HG02938 (cell line): ENCODE measurements around the gene HS6ST3.

Source experiments
- ATAC-seq: cut with Tn5 transposase; IDR thresholded peaks from one replicate; pipeline ENCODE4 v1.9.1; 2021; ENCODE audit warnings: mild to moderate bottlenecking, moderate library complexity; ENCODE audit not compliant: unreplicated experiment

Gene HS6ST3

DNA sequence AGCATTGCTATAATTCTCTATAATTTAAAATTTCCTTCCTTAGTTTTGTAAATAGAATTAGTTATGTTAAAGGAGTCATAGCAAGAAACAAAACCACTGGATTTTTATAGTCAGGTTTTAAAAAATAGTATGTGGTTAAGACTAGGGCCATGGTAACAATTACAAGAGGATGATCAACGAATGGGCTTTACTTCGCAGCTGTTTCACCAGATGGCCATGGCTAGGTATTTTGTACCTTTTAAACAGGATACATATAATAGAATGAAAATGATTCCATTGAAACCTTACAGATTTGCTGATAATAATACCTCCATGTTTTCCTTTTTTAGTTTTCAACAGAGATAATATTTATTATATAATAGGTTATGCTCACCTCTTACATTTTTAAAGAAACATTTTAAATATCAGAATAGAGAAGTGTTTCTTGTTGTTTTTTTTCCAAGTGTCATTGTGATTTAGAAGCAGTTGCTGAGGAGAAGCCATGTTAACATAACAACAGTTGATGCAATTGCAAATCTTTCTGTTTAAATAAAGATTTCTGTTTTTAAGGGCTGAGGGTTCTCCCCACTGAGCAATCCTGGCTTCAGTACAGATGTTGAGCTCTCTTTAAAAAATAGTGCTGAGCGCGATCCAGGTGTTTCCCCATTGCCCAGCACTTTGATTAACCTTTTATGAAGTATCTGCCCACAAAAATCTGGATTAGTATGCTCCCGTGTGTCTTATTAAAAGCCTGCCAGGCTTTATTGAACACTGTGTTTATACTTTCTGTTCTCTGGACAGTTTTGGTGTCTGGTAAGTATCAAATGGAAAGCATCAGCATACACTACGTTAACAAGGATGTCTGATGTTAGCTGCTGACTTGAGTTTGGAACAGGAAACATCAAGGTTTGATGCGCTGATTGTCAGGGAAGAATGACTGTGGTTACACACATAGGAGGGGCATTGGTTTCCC, 205.3 kb downstream of the HS6ST3 start:
- ATAC-seq, result no peak

DNA sequence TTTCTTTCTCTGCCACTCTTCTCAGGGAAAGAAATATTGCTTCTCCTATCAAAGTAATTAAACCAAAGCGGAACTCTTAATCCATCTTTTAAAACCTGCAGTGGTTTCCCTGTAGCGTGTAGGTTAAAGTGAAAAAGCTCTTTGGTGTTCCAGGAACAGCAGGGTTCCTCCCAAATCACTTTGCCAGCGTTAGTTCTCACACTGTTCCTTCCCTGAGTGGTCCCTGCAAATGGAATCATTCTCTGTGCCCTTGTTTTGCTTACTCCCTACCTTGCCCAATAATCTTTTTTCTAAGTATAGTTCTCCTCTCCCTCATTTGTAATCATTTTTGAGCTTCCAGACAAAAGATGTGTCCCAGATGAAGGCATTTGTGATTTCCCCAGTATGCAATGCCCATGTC, 207.5 kb downstream of the HS6ST3 start:
- ATAC-seq, result no peak

DNA sequence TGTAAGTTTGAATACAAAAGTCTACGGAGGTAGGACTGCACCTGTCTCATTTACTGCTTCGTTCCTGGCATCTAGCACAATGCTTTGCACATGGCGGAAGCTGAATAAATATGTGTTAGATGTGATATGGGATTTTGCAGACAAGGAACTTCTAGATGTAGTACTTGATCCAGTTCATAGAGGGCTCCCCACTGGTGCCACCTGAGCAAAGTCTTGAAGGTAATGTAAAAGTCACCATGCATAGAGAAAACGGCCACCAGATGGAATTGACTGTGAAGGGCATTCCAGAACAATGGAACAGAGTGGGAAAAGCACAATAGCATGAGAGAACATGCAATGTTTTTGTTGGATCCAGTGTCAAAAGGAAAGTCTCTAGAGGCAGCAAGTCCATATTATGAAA, 209.3 kb downstream of the HS6ST3 start:
- ATAC-seq, result no peak

DNA sequence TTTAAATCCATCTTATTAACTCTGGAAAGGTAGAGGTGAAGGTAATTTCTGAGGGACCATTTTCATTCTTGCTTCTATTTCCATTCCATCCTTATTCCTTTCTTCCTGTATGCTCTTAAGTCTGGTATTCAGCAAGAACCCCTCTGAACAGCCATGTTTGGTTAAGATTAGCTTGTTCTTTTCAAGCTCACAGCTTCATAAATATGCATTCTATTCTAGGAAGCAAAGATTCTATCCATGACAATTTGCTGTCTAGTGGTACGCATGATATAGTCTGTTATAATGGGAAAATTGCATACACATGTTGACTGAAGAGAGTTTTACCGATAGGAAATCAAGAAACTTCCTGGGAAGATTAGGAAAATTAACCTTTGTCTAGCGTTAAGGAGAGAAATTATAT, 218.7 kb downstream of the HS6ST3 start:
- ATAC-seq, result no peak

DNA sequence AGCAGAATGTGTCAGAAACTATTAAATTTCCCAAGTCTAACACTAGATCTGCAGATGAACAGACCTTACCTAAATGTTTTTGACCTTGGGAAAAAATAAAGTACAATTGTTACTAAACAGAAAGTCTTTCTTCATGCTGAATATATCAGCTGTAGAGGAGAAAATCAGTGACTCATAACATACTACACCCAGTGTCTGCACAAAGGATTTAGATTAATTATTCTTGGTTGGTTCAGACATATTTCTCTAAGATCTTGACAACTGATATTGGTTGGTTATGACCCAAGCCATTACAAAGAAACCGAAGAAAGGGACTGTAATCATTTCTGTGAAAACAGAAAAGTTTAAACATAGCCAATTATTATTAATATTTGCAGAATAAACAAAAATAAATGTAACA, 225.1 kb downstream of the HS6ST3 start:
- no peak for ATAC-seq

GRCh38 chr13:96338030-96338429, 248.1 kb downstream of the HS6ST3 start:
- ATAC-seq, result peak; percentile 56

DNA sequence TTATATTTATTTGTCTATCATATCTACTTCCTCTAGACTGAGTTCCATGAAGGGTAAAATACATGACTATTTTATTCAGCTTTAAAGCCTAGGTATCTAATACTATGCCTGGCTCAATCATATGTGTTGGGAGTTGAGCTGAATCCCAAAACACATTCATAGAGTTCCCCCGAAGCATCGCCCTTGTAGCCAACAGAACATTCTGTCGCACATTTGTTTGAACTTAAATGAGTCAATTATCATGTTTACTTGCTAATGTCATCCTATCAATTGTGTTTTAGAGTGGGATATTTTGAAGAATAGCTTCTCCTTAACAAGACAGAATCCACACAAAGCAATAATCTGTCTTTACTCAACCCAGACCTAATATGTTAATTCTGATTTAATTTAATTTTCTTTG, 252.4 kb downstream of the HS6ST3 start:
- no peak for ATAC-seq

DNA sequence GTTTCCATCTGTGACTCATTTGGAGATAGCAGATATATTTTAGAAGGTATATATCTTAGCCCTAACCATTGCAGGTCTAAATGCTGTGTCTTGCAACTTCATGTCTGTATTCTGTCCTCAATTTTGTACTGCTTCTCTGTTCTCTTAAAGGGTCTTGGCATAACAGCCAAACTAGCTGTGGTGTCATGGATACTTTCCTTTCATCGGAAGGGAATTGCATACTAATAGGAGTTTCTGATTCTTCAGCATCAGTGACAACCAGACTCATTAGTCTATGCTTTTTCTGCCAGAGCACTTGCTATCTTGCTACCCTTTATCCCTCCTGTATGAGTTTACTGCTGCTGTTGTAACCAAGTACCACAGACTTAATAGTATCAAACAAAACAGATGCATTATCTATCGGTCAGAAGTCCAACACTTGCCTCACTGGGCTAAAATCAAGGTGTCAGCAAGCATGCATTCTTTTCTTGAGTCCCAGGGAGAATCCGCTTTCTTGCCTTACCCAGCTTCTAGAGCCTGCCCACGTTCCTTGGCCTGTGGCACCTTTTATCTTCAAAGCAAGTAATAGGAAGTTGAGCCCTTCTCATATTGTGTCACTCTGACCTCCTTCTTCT, 253.1 kb downstream of the HS6ST3 start:
- ATAC-seq, result no peak

- ATAC-seq, result no peak
Observed at GRCh38 chr13:96346921-96347320, 257.0 kb downstream of the HS6ST3 start.

GRCh38 chr13:96373597-96373996, 283.7 kb downstream of the HS6ST3 start:
- no peak for ATAC-seq

DNA sequence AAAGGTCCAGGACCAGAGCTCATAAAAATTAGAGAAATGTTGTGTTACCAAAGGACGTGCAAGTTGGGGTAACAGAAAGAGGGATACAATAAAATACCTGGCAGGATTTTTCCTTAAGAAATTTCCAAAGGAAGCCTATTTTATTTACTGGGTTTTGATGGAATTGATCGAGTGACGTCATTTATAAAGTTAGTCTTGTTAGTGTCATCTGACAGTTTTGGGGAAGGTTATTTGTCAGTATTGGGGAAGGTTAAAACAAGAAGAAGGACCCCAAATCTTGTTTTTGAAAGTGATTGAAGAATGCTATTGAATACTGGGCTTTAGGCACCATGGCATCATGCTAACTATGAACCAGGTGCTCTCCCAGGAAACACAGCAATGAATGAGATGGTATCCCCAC, 287.9 kb downstream of the HS6ST3 start:
- ATAC-seq, result no peak

DNA sequence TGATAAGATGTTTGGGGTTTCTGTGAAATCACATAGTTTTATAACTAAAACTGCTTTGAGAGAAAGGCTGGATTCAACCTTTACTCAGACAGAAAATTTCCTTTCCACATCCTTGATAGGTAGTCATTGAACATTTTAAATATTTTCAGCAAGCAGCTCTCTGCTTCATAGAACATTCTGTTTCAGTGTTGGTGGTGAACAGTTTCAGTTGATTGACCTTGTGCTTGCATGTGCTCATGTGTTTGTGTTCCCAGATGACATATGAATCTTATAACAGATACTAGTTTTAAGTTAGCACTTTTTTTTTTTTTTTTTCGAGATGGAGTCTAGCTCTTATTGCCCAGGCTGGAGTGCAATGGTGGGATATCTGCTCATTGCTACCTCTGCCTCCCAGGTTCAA, 290.1 kb downstream of the HS6ST3 start:
- ATAC-seq, result no peak

GRCh38 chr13:96381681-96382080, 291.8 kb downstream of the HS6ST3 start:
- ATAC-seq, result no peak

DNA sequence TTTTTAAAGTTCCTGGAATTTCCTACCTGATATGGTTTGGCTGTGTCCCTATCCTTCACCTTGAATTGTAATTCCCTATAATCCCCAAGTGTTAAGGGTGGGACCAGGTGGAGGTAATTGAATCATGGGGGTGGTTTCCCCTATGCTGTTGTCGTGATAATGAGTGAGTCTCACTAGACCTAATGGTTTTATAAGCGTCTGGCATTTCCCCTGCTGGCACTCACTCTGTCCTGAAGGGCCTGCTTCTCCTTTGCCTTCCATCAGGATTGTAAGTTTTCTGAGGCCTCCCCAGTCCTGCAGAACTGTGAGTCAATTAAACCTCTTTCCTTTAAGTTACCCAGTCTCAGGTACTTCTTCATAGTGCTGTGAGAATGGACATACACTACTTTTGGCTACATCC, 298.7 kb downstream of the HS6ST3 start:
- no peak for ATAC-seq

GRCh38 chr13:96391606-96392005, 301.7 kb downstream of the HS6ST3 start:
- no peak for ATAC-seq

DNA sequence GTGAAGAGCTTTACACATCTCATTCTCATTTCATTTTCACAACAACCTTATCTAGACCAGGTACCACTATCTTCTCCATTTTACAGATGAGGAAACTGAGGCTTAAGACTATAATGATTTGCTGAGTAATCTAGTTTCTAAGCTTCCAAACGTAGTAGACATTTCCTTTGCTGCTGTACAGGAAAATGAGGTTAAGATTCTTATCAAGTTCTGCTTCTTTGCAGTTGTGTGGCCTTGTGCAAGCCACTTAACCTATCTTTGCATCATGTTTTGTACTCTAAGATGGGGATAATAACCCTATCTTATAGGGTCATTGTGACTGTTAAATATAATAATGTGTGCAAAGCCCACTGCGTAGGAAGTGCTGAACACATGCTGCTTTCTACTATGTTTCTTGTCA, 307.9 kb downstream of the HS6ST3 start:
- ATAC-seq, result no peak

DNA sequence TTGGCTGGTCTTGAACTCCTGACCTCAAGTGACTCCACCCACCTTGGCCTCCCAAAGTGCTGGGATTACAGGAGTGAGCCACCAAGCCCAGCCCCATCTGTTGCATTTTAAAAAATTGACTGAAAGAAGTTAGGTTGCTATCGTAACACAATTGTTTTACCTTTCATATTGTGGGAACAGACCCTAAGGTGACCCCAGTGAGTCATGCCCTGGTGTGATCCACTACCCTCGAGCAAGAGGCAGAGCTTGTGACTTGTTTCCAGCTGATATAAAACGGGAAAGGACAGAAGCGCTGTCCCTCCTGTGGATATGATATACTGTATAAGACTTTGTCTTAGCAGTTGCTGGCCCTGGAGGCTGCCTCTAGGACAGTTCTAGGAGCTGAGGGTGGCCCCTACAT, 308.6 kb downstream of the HS6ST3 start:
- no peak for ATAC-seq

GRCh38 chr13:96403241-96403640, 313.3 kb downstream of the HS6ST3 start:
- ATAC-seq, result no peak

DNA sequence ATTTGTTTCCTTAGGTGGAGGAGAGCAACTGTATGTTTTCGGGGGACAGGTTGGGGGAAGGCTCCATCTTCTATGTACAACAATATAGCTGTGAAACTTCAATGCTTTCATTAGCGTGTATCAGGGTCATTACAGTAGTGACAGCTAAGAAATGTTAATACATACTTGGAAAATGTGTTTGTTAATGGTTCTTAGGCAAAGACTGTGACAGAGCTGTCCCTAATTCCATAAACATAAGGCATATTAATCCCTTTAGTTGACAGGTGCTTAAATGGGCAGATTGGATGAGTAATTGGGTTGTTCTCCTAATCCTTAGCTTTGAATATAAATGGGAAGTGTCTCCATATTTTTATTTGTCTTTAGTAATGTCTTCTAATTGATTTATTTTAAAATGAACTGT, 313.7 kb downstream of the HS6ST3 start:
- ATAC-seq, result no peak

DNA sequence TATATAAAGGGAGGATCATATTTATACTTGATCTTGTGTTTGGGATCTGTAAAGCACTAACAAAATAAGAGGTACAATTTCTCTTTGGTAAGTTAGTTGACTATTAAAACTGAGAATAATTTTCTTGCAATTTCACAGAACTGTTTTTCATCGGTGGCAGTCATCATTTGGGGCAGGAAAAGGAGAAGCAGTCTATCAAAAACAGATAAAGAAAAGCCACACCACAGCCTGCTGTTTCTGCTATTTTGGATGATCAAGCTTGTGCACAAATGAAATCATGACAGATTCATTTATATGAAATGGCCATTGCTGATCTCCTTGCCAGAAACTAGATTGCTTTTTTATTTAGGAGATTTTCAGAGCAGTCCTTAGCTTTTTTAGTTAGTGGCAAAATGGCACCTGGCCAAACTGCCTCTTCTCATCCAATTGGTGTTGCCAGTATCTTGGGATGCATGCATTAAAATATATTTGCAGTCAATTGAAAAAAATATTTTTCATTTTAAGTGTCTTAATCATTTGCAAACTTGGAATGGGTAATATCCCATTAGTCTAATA, 326.0 kb downstream of the HS6ST3 start:
- ATAC-seq, result no peak

- ATAC-seq, result no peak
Observed at GRCh38 chr13:96417939-96418685, 328.2 kb downstream of the HS6ST3 start.
